ENCODE data around the gene MYZAP. TPM values are rescaled to one million over a fixed set of nuclear protein-coding genes. Genes with fewer than 3 reads are reported as not detected.

Gene MYZAP
- total RNA-seq, 8 experiments from 2014 or later: 0.27 to 0.90 (median 0.46) TPM; not detected in 2

DNA sequence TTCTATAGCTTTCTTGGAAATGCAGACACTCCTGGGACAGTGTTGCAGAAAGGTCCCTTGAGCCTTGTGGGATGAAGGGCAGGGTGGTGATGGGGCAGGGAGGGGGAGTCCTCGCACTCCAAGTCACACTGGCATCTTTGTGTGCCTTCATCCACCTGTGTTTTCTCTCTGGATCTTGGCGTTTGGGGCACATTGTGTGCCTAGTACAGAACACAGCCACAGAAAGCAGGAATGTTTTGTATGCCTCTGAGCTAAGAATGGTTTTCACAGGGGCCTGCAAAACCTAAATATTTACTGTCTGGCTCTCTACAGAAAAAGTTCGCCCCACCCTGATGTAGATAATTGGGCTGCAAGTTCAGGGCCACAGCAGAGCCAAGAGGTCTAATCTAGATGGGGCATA lies 5.7 kb downstream of the MYZAP start:
- in situ Hi-C loops (cut with MboI; ENCODE audit: low pct_unique_long_range_greater_than_20kb in 2 of 9, low sequenced_read_pairs in 9 of 9, unreplicated experiment in 9 of 9): no loop called here
- Histone ChIP-seq H3K4me3 (no peak overlapping the region), H3K4me1 (replicated peaks in 1 of 2) (no peaks in the 10 kb centered on the region), H3K27ac (no peak overlapping the region)
- ATAC-seq (replicated peaks in 6 of 8): peak in 2 of 8 experiments; percentile 15 to 25
- WGBS, 10 experiments: 0 to 80% (median 46%) methylated on average over 1 of the region's 3 CpGs; no CpG with 5 or more reads in 4 of the 10 experiments

DNA sequence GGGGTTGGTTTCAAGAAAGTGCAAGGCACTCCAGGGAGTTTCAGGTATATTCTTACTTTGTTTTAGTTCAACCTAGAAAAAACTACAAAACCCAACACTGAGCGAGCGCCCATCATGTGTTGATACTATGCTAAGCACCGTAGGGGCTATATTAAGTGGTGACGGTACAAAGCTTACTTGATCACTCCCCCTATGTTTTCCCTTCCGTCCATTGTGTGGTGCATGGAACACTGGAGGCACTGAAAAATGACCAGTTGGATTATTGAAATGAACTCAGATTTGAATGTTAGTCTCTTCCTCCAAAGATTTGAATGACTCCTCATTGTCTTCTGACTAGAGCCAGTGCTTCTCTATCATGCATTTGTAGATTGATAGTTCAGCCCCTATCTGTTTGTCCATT lies 6.6 kb downstream of the MYZAP start:
- ATAC-seq (replicated peaks in 6 of 8): no peak
- 66 to 89% (median 85%) methylated on average over 3 to 5 of the region's 5 CpGs; no CpG with 5 or more reads in 5 of the 10 experiments for WGBS, 10 experiments
- H3K4me3 ChIP-seq: no peak overlapping the region
- no peaks in the 10 kb centered on the region for H3K4me1 ChIP-seq (replicated peaks in 1 of 2)
- no peak overlapping the region for H3K27ac ChIP-seq
- in situ Hi-C loops (cut with MboI; ENCODE audit: low pct_unique_long_range_greater_than_20kb in 2 of 9, low sequenced_read_pairs in 9 of 9, unreplicated experiment in 9 of 9): no loop called here

DNA sequence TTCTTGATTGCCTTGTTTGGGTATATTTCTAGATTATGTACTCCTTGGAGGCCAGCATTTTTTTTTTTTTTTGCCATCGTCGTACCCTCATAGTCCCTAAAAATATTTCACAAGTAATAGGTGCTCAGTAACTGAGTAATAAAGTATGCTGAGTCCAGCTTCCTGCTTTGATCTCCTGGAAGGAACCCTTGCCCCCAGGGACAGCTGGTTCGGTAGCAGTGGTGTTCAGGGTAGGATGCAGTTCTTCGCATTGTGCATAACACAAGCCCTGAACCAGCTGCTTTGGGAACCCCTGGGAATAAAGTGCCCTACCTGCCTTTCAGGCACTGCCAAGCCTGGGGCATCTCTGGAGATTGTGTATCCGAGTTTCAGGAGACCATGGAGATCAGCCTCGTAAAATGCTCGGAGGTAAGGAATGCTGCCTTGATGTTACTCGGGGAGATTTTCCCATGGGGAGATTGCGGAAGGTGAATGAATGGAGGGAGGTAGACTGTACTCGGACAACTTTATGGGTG lies 7.6 kb downstream of the MYZAP start:
- in situ Hi-C loops (cut with MboI; ENCODE audit: low pct_unique_long_range_greater_than_20kb in 2 of 9, low sequenced_read_pairs in 9 of 9, unreplicated experiment in 9 of 9): no loop called here
- Histone ChIP-seq H3K4me3 (no peak overlapping the region), H3K27ac (no peak overlapping the region), H3K4me1 (replicated peaks in 1 of 2) (no peaks in the 10 kb centered on the region)
- WGBS, 10 experiments: 65 to 100% (median 85%) methylated on average over 1 to 9 of the region's 10 CpGs; no CpG with 5 or more reads in 2 of the 10 experiments
- no peak for ATAC-seq (replicated peaks in 6 of 8)

DNA sequence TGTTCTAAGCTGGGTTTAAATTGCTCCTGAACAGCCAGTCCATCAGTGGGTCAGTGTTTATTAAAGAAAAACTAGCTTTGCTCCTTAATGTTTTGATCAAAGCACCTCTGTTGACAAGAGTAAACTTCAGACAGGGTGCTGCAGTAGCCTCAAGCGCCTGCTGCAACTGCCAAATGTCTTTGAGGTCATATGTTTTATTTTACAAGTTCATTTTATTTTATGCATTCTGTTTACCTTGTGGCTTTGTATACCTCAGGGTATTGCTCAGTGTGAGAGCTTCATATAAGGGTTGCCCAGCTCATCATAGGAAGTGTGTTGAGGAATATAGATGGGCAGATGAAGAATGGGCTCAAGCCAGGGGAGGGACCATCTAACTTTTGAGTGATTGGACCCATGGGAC lies 8.5 kb downstream of the MYZAP start:
- in situ Hi-C loops (cut with MboI; ENCODE audit: low pct_unique_long_range_greater_than_20kb in 2 of 9, low sequenced_read_pairs in 9 of 9, unreplicated experiment in 9 of 9): no loop called here
- H3K4me3 ChIP-seq: no peak overlapping the region
- 14 to 86% (median 82%) methylated on average over 1 of the region's 1 CpG; no CpG with 5 or more reads in 4 of the 10 experiments for WGBS, 10 experiments

DNA sequence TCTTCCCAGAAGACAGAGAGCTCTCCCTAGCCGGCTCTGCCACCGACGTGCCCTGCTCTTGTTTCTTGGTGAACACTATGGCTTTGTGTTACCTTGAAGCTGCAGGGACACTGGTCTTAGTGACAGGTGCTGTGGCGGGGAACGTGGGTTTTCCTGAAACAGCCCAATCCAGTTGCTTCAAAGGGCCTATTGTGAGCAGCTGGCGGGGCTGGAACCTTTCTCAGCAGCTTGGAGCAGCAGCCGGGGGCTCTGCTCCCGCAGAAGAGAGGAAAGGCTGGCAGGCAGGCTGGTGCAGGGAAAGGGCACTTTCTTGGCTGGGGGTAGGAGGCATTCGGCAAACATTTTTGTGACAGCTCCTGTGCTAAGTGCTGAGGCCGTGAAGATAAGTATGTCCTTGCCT lies 12.8 kb downstream of the MYZAP start:
- Histone ChIP-seq H3K4me3 (no peak overlapping the region), H3K27ac (no peak overlapping the region), H3K4me1 (replicated peaks in 1 of 2) (no peaks in the 10 kb centered on the region)
- ATAC-seq (replicated peaks in 6 of 8): no peak
- in situ Hi-C loops (cut with MboI; ENCODE audit: low pct_unique_long_range_greater_than_20kb in 2 of 9, low sequenced_read_pairs in 9 of 9, unreplicated experiment in 9 of 9): no loop called here
- 67 to 87% (median 80%) methylated on average over 1 to 6 of the region's 10 CpGs; no CpG with 5 or more reads in 3 of the 10 experiments for WGBS, 10 experiments

More for the DNA sequence above, 8.5 kb downstream of the MYZAP start:
- peak in 1 of 8 experiments; percentile 23 for ATAC-seq (replicated peaks in 6 of 8)
- H3K4me1 ChIP-seq (replicated peaks in 1 of 2): no peaks in the 10 kb centered on the region
- H3K27ac ChIP-seq: no peak overlapping the region

DNA sequence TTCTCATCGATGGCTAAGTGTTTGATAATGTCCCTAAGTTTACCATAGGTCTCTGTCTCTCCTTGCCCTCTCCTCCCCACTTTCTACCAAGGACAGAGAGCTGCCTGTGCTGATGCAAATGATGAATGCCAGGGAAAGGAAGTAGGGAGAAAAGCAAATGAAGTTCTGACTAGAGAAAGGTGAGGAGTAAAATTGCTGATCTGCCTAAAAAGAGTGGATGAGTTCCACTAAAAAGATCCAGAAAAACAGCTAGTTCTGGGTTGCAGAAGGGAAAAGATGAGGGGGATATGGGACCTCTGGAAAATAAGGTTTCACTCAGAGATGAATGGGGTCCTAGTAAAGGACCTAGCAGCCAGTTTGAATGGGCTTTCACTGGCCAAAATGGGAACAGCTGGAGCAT lies 13.8 kb downstream of the MYZAP start:
- H3K27ac ChIP-seq: no peak overlapping the region
- no peak overlapping the region for H3K4me3 ChIP-seq
- H3K4me1 ChIP-seq (replicated peaks in 1 of 2): no peaks in the 10 kb centered on the region
- WGBS, 10 experiments: 0 to 100% (median 57%) methylated on average over 1 of the region's 1 CpG; no CpG with 5 or more reads in 3 of the 10 experiments
- ATAC-seq (replicated peaks in 6 of 8): no peak
- in situ Hi-C loops (cut with MboI; ENCODE audit: low pct_unique_long_range_greater_than_20kb in 2 of 9, low sequenced_read_pairs in 9 of 9, unreplicated experiment in 9 of 9): no loop called here

DNA sequence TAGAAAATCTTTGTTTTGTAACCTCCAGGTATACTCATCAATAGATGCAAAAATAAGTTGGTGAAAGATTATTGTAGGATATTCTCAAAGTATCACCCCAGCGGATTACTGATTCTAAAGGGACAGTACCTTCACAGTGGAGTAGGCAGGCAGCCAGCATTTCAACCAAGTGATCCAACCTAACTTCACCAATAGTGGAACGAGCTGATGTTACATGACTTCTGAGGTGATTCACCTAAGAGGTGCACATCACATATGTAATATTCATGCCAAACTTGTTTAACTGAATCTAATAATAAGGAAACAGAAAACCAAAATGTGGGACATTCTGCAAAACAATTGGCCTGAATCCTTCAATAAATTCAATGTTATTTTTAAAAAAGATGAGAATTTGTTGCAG lies 14.3 kb downstream of the MYZAP start:
- no peaks in the 10 kb centered on the region for H3K4me1 ChIP-seq (replicated peaks in 1 of 2)
- 32 to 100% (median 80%) methylated on average over 1 to 2 of the region's 2 CpGs; no CpG with 5 or more reads in 1 of the 10 experiments for WGBS, 10 experiments
- no peak overlapping the region for H3K27ac ChIP-seq
- no peak overlapping the region for H3K4me3 ChIP-seq
- in situ Hi-C loops (cut with MboI; ENCODE audit: low pct_unique_long_range_greater_than_20kb in 2 of 9, low sequenced_read_pairs in 9 of 9, unreplicated experiment in 9 of 9): no loop called here
- ATAC-seq (replicated peaks in 6 of 8): no peak

DNA sequence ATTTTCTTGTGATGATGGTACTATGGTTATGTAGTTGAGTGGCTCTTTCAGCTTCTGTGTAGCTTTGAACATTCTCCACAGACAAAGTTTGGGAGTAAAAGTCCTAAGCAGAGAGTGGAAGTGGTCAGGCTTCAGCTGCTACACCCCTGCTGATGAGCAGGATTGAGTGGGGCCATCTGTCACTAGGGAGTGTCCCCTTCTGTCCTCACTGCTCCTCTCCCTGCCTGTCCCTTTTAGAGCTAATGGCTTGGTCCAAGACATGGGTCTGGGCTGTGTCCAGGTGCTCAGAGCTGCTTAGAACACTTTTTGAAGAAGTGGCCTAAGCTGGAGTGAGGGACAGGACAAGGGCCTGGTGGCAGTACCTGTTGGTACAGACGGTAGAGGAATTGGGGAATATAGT lies 15.1 kb downstream of the MYZAP start:
- WGBS, 10 experiments: 60 to 100% (median 76%) methylated on average over 1 of the region's 1 CpG; no CpG with 5 or more reads in 6 of the 10 experiments

DNA sequence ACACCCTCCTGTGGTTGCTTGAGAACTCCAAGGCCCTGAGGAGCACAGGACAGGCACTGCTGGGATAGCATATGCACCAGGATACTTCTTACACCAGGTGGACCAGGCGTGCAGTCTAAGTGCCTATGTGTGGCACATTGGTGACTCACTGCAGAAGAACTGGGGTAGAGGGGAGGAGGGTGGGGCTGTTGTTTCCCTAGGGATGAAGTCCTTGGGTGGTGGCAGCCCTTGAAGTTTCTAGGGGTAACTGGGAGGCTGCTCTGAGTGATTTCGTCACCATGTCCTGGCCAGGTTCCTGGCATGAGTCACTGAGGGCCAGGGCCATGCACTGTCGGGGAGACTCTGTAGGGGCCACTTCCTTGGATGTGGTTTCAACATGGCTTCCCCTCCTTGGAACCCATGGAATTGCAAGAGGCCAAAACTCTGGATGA lies 15.9 kb downstream of the MYZAP start:
- in situ Hi-C loops (cut with MboI; ENCODE audit: low pct_unique_long_range_greater_than_20kb in 2 of 9, low sequenced_read_pairs in 9 of 9, unreplicated experiment in 9 of 9): no loop called here
- H3K4me1 ChIP-seq (replicated peaks in 1 of 2): no peaks in the 10 kb centered on the region
- 86 to 100% (median 100%) methylated on average over 1 to 2 of the region's 3 CpGs; no CpG with 5 or more reads in 7 of the 10 experiments for WGBS, 10 experiments
- peak in 2 of 8 experiments; percentile 48 to 62 for ATAC-seq (replicated peaks in 6 of 8)
- no peak overlapping the region for H3K4me3 ChIP-seq
- H3K27ac ChIP-seq: no peak overlapping the region

More for the DNA sequence above, 15.1 kb downstream of the MYZAP start:
- H3K27ac ChIP-seq: no peak overlapping the region
- in situ Hi-C loops (cut with MboI; ENCODE audit: low pct_unique_long_range_greater_than_20kb in 2 of 9, low sequenced_read_pairs in 9 of 9, unreplicated experiment in 9 of 9): no loop called here
- ATAC-seq (replicated peaks in 6 of 8): no peak
- H3K4me1 ChIP-seq (replicated peaks in 1 of 2): no peaks in the 10 kb centered on the region
- H3K4me3 ChIP-seq: no peak overlapping the region

DNA sequence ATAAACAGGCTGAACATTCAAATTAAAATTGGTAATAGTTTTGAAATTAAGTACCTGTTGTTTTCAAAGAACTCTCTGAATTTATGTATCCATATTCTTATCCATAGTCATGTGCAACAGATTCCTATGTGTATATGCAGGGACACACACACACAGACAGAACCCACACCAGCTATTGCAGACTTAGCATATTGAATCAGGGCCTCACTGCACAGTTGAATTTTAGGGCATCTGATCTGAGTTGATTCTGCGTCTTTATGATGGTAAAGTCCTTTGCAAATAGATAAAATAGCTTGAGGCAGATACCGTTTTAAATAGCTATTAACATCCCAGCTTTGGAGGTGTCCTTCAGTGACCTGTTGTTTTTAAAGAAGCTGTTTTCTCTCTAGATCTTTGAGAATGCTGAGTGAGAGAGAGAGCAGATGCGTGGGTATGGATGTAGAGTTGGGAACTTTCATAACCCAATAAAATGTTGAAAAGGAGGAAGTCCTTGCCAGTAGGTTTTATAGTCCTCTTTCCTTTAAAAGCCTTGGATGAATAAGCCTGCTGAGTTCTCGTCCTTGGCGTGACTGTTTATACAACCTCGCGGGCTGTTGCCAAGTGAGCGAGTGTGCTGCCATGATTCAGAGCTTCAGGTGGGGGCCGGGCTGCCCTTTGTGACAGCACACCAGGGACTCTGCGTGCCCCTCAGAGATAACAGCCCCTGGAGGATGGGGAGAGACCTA lies 18.3 kb downstream of the MYZAP start:
- in situ Hi-C loops (cut with MboI; ENCODE audit: low pct_unique_long_range_greater_than_20kb in 2 of 9, low sequenced_read_pairs in 9 of 9, unreplicated experiment in 9 of 9): no loop called here
- H3K4me3 ChIP-seq: no peak overlapping the region
- WGBS, 10 experiments: 15 to 66% (median 46%) methylated on average over 3 to 9 of the region's 10 CpGs; no CpG with 5 or more reads in 2 of the 10 experiments
- no peak overlapping the region for H3K27ac ChIP-seq
- ATAC-seq (replicated peaks in 6 of 8): peak in 5 of 8 experiments; percentile 23 to 92 (median 73)
- no peaks in the 10 kb centered on the region for H3K4me1 ChIP-seq (replicated peaks in 1 of 2)

DNA sequence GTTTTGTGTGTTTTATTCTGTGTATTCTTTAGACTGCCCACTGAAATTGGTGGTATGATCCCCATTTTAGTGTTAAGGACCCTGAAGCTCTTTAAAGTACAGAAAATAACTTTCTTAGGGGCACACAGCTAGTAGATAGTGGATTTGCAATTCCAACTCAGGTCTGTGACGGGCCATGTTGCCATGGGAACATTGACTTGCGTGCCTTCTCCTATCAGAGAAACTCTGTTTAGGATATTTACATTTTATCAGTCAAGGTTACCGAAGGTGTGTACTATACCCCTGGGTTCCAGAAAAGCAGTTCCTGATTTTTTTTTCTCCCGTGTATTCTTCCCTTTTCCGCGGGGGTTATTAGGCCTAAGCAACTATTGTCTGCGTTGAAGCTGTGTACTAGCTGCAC lies 19.4 kb downstream of the MYZAP start:
- WGBS, 10 experiments: 74 to 96% (median 86%) methylated on average over 1 to 6 of the region's 7 CpGs; no CpG with 5 or more reads in 1 of the 10 experiments
- Histone ChIP-seq H3K4me1 (replicated peaks in 1 of 2) (no peaks in the 10 kb centered on the region), H3K27ac (no peak overlapping the region), H3K4me3 (no peak overlapping the region)
- no peak for ATAC-seq (replicated peaks in 6 of 8)
- in situ Hi-C loops (cut with MboI; ENCODE audit: low pct_unique_long_range_greater_than_20kb in 2 of 9, low sequenced_read_pairs in 9 of 9, unreplicated experiment in 9 of 9): no loop called here

DNA sequence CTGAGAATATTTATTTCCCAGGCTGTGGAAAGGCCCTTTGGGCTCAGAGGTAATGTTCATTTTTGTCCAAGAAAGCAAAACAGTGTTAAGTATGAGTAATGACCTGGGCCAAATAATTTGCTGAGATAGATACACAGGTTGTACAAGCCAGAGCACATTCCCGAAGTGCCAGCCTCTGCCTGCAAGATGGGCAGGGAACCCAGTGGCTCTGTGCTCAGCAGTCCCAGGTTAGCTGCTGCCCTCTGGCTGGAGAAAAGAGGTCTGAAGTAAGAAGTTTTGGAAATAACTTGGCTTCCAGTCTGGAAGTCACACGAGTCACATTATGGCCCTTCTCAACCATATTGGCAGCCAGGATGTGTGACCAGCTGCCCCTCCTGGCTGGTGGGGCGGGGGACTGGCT lies 20.2 kb downstream of the MYZAP start:
- in situ Hi-C loops (cut with MboI; ENCODE audit: low pct_unique_long_range_greater_than_20kb in 2 of 9, low sequenced_read_pairs in 9 of 9, unreplicated experiment in 9 of 9): no loop called here
- 0 to 100% (median 34%) methylated on average over 1 to 2 of the region's 3 CpGs; no CpG with 5 or more reads in 4 of the 10 experiments for whole genome bisulfite sequencing, 10 experiments
- Histone ChIP-seq H3K4me3 (no peak overlapping the region), H3K4me1 (replicated peaks in 1 of 2) (no peaks in the 10 kb centered on the region), H3K27ac (no peak overlapping the region)
- ATAC-seq (replicated peaks in 6 of 8): peak in 3 of 8 experiments; percentile 7 to 47 (median 23)

DNA sequence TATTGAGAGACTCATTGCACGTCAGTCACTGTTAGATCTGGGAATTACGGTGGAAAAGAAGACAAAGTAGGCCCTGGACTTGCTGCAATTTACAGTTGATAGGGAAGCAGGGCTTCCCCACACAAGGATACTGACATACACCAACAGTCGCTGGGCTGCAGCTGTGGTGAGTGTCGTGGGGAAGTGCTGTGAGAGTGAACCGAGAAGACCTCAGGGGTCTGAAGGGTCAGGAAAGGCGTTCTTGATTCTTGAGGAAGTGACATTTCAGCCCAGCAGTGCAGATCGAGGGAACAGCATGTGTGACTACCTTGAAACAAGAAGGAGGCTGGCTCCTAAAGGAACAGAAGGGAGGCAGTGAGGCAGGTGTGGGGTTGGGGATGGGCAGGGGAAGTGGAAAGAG lies 22.5 kb downstream of the MYZAP start:
- Histone ChIP-seq H3K4me1 (replicated peaks in 1 of 2) (no peaks in the 10 kb centered on the region), H3K4me3 (no peak overlapping the region), H3K27ac (no peak overlapping the region)
- WGBS, 10 experiments: 14 to 94% (median 50%) methylated on average over 1 to 7 of the region's 7 CpGs; no CpG with 5 or more reads in 1 of the 10 experiments
- in situ Hi-C loops (cut with MboI; ENCODE audit: low pct_unique_long_range_greater_than_20kb in 2 of 9, low sequenced_read_pairs in 9 of 9, unreplicated experiment in 9 of 9): no loop called here
- no peak for ATAC-seq (replicated peaks in 6 of 8)
